Mesenchymal stem cell (in vitro differentiated cells and primary cell): Measurements from ENCODE around the gene NCSTN.

ENCODE experiments used
- DNase-seq: peaks from one replicate; pipeline ENCODE4 v3.0.0-alpha.2; 2013
- H2AFZ ChIP-seq: one replicate; pipeline ENCODE4 v1.6.1; 2013; ENCODE audit warnings: low read depth, mild to moderate bottlenecking, control low read depth, inconsistent platforms, low read length, moderate library complexity
- H2AK5ac ChIP-seq: 2 replicates; pipeline ENCODE4 v1.6.1; 2013; ENCODE audit warnings: low read length, moderate library complexity, mild to moderate bottlenecking, inconsistent platforms; ENCODE audit not compliant: severe bottlenecking
- H2BK120ac ChIP-seq: one replicate; pipeline ENCODE4 v1.6.1; 2013; ENCODE audit warnings: low read depth, mild to moderate bottlenecking, inconsistent platforms, low read length, moderate library complexity
- H2BK12ac ChIP-seq, 2 experiments: one replicate each; pipeline ENCODE4 v1.6.1; 2013; ENCODE audit warnings: inconsistent platforms in 2 of 2, low read length in 2 of 2, mild to moderate bottlenecking in 2 of 2, moderate library complexity in 2 of 2, control low read depth in 1 of 2
- H2BK15ac ChIP-seq: one replicate; pipeline ENCODE4 v1.6.1; 2013; ENCODE audit warnings: mild to moderate bottlenecking, low read depth, inconsistent platforms; ENCODE audit not compliant: poor library complexity, severe bottlenecking
- H2BK5ac ChIP-seq: 2 replicates; pipeline ENCODE4 v1.6.1; 2013; ENCODE audit warnings: low read depth, mild to moderate bottlenecking, low read length, control low read depth, inconsistent platforms; ENCODE audit not compliant: poor library complexity, severe bottlenecking
- H3K14ac ChIP-seq, 2 experiments: one replicate each; pipeline ENCODE4 v1.6.1; 2013; ENCODE audit warnings: inconsistent platforms in 2 of 2, low read length in 2 of 2, control low read depth in 1 of 2, mild to moderate bottlenecking in 1 of 2, moderate library complexity in 1 of 2
- H3K18ac ChIP-seq, 2 experiments: one replicate each; pipeline ENCODE4 v1.6.1; 2013; ENCODE audit warnings: inconsistent platforms in 2 of 2, low read length in 2 of 2, control low read depth in 1 of 2, low read depth in 1 of 2, mild to moderate bottlenecking in 1 of 2
- H3K23ac ChIP-seq, 2 experiments: one replicate each; pipeline ENCODE4 v1.6.1; 2013; ENCODE audit warnings: inconsistent platforms in 2 of 2, low read length in 2 of 2, mild to moderate bottlenecking in 2 of 2, moderate library complexity in 2 of 2, control low read depth in 1 of 2
- H3K27ac ChIP-seq: 2 replicates; pipeline ENCODE4 v1.5.1; 2013; ENCODE audit warnings: mild to moderate bottlenecking, moderate library complexity, low read length, control low read depth, inconsistent platforms; ENCODE audit not compliant: poor library complexity, severe bottlenecking
- H3K27me3 ChIP-seq, 2 experiments: 2 replicates each; pipeline versions ENCODE4 v1.6.1 to v1.7.0; 2013; ENCODE audit warnings: low read length in 2 of 2, mild to moderate bottlenecking in 2 of 2, moderate library complexity in 2 of 2, control low read depth in 1 of 2, inconsistent platforms in 1 of 2; ENCODE audit not compliant: control insufficient read depth in 1 of 2, insufficient read depth in 1 of 2
- H3K36me3 ChIP-seq, 2 experiments: 2 replicates each; pipeline versions ENCODE4 v1.6.1 to v1.7.0; 2013; ENCODE audit warnings: low read length in 2 of 2, control low read depth in 1 of 2, inconsistent platforms in 1 of 2, low read depth in 1 of 2, mild to moderate bottlenecking in 1 of 2; ENCODE audit not compliant: insufficient read depth in 2 of 2, control insufficient read depth in 1 of 2
- H3K4ac ChIP-seq, 2 experiments: one replicate each; pipeline ENCODE4 v1.6.1; 2013; ENCODE audit warnings: inconsistent platforms in 2 of 2, low read length in 2 of 2, mild to moderate bottlenecking in 2 of 2, moderate library complexity in 2 of 2, control low read depth in 1 of 2, low read depth in 1 of 2
- H3K4me1 ChIP-seq: 2 replicates; pipeline ENCODE4 v1.6.1; 2013; ENCODE audit warnings: low read depth, low read length, control low read depth; ENCODE audit not compliant: control insufficient read depth, insufficient read depth
- H3K4me2 ChIP-seq: 2 replicates; pipeline ENCODE4 v1.6.1; 2013; ENCODE audit warnings: low read length, mild to moderate bottlenecking, inconsistent platforms; ENCODE audit not compliant: poor library complexity, severe bottlenecking
- H3K4me3 ChIP-seq, 2 experiments: 2 replicates each; pipeline versions ENCODE4 v1.5.1 to v1.7.0; 2013; ENCODE audit warnings: low read length in 2 of 2, mild to moderate bottlenecking in 2 of 2, control low read depth in 1 of 2, low read depth in 1 of 2; ENCODE audit not compliant: insufficient read depth in 1 of 2
- H3K79me1 ChIP-seq: replicated peaks from 2 replicates; pipeline ENCODE4 v1.6.1; 2013; ENCODE audit warnings: mild to moderate bottlenecking, control low read depth, low read length, inconsistent platforms; ENCODE audit not compliant: poor library complexity, severe bottlenecking
- H3K9ac ChIP-seq: 2 replicates; pipeline ENCODE4 v1.7.0; 2013; ENCODE audit warnings: mild to moderate bottlenecking, low read length, moderate library complexity
- H3K9me3 ChIP-seq: 2 replicates; pipeline ENCODE4 v1.7.0; 2013; ENCODE audit warnings: mild to moderate bottlenecking, low read length; ENCODE audit not compliant: control insufficient read depth
- H4K8ac ChIP-seq: one replicate; pipeline ENCODE4 v1.6.1; 2013; ENCODE audit warnings: inconsistent platforms, mild to moderate bottlenecking, low read length, moderate library complexity
- H4K91ac ChIP-seq: one replicate; pipeline ENCODE4 v1.6.1; 2013; ENCODE audit warnings: mild to moderate bottlenecking, low read length, inconsistent platforms
- WGBS: methylation state at CpG from one replicate; pipeline ENCODE4 v1.1.7; 2013; ENCODE audit warnings: mixed read lengths; 5-methylcytosine and 5-hydroxymethylcytosine counted together

Gene NCSTN

GRCh38 chr1:160374306-160375110 lies 31.3 kb downstream of the NCSTN start:
- Histone ChIP-seq H2AFZ (no peak overlapping the region), H3K4me2 (no peak overlapping the region), H3K27ac (no peak overlapping the region), H2AK5ac (no peak overlapping the region), H2BK15ac (no peak overlapping the region), H3K9ac (no peak overlapping the region), H3K27me3 (peaks cover under 1 to 19% of the 10 kb centered on the region in 2 experiments), H4K91ac (no peak overlapping the region), H3K4ac (no peak overlapping the region), H3K79me1 (no peaks in the 10 kb centered on the region), H3K23ac (no peak overlapping the region), H4K8ac (no peak overlapping the region), H2BK120ac (no peak overlapping the region), H2BK5ac (no peak overlapping the region), H3K14ac (no peak overlapping the region), H3K36me3 (peaks cover 0 to 3% of the 10 kb centered on the region in 2 experiments), H3K4me1 (peaks cover 20% of the 10 kb centered on the region), H2BK12ac (no peak overlapping the region), H3K4me3 (no peak overlapping the region), H3K9me3 (no peaks in the 10 kb centered on the region), H3K18ac (no peak overlapping the region)
- DNase-seq: no peak
- 46% methylated on average over 6 of the region's 6 CpGs for WGBS

- peaks cover 20% of the 10 kb centered on the region for H3K4me1 ChIP-seq
- H3K27ac ChIP-seq: no peak overlapping the region
- 34% methylated on average over 7 of the region's 9 CpGs for WGBS
- no peaks in the 10 kb centered on the region for H3K36me3 ChIP-seq
- H3K9me3 ChIP-seq: no peaks in the 10 kb centered on the region
- peaks cover 3 to 25% of the 10 kb centered on the region in 2 experiments for H3K27me3 ChIP-seq
- H2BK12ac ChIP-seq: no peak overlapping the region
- H2AK5ac ChIP-seq: no peak overlapping the region
- H2BK15ac ChIP-seq: no peak overlapping the region
- H3K79me1 ChIP-seq: no peaks in the 10 kb centered on the region
- H2BK120ac ChIP-seq: no peak overlapping the region
- H2AFZ ChIP-seq: no peak overlapping the region
- peak overlapping the region; percentile 1 for H3K4me2 ChIP-seq
- peak; percentile 60 for DNase-seq
- H4K91ac ChIP-seq: no peak overlapping the region
- H3K4ac ChIP-seq: no peak overlapping the region
- no peak overlapping the region for H3K14ac ChIP-seq
- H3K18ac ChIP-seq: no peak overlapping the region
- no peak overlapping the region for H3K23ac ChIP-seq
- H2BK5ac ChIP-seq: no peak overlapping the region
- no peak overlapping the region for H3K9ac ChIP-seq
- no peak overlapping the region for H4K8ac ChIP-seq
- peak overlapping the region in 1 of 2 experiments; percentile 13 for H3K4me3 ChIP-seq
These were observed 32.8 kb downstream of the NCSTN start for GRCh38 chr1:160375788-160376524.

GRCh38 chr1:160376525-160377131 lies 33.4 kb downstream of the NCSTN start:
- Histone ChIP-seq H3K79me1 (no peaks in the 10 kb centered on the region), H3K36me3 (no peaks in the 10 kb centered on the region), H3K4me1 (peaks cover 20% of the 10 kb centered on the region), H3K23ac (no peak overlapping the region), H3K27ac (no peak overlapping the region), H3K4me3 (no peak overlapping the region), H3K18ac (no peak overlapping the region), H2BK15ac (no peak overlapping the region), H3K4ac (no peak overlapping the region), H2BK120ac (no peak overlapping the region), H3K9me3 (no peaks in the 10 kb centered on the region), H2BK5ac (no peak overlapping the region), H4K8ac (no peak overlapping the region), H3K14ac (no peak overlapping the region), H3K27me3 (peaks cover 3 to 18% of the 10 kb centered on the region in 2 experiments), H2AK5ac (no peak overlapping the region), H3K4me2 (no peak overlapping the region), H4K91ac (no peak overlapping the region), H3K9ac (peak overlapping the region; percentile 13), H2BK12ac (no peak overlapping the region), H2AFZ (no peak overlapping the region)
- DNase-seq: peak; percentile 77
- WGBS: 15% methylated on average over 4 of the region's 5 CpGs
